WTC11 (cell line): ENCODE results near the gene LPAR3. TPM values are rescaled to one million over a fixed set of nuclear protein-coding genes. Genes with fewer than 3 reads are reported as not detected.

ENCODE experiments used
- ATAC-seq: fragments of 200-7000 bp; cut with Tn5 transposase; 2 replicates; pipeline ENCODE4 v1.10.0; 2021; ENCODE audit warnings: mild to moderate bottlenecking, moderate library complexity
- CTCF ChIA-PET: fragments of 300-600 bp; sonication (Branson Sonifier 250); formaldehyde crosslinking; loops from one replicate; lab custom pipeline; 2021; ENCODE audit warnings: antibody characterized with exemption; lab: Charles Lee
- POLR2A ChIA-PET: fragments of 350-600 bp; sonication (Branson Sonifier 250); formaldehyde crosslinking; loops from one replicate; lab custom pipeline; 2021; ENCODE audit warnings: antibody characterized with exemption; lab: Charles Lee
- DNase-seq: peaks from one replicate; pipeline ENCODE4 v3.0.0; 2021; ENCODE audit warnings: low spot score
- H3K27ac Mint-ChIP-seq: 2 replicates; pipeline ENCODE4 v1.8.0; 2021; ENCODE audit warnings: mixed read lengths
- H3K27me3 Mint-ChIP-seq: 2 replicates; pipeline ENCODE4 v1.8.0; 2021; ENCODE audit warnings: low read depth, mild to moderate bottlenecking, moderate library complexity, mixed read lengths
- H3K36me3 Mint-ChIP-seq: 2 replicates; pipeline ENCODE4 v1.8.0; 2021; ENCODE audit warnings: mixed read lengths
- H3K4me1 Mint-ChIP-seq: 2 replicates; pipeline ENCODE4 v1.8.0; 2022; ENCODE audit warnings: mixed read lengths
- H3K4me3 Mint-ChIP-seq: 2 replicates; pipeline ENCODE4 v1.8.0; 2021; ENCODE audit warnings: mild to moderate bottlenecking, moderate library complexity, mixed read lengths
- H3K9me3 Mint-ChIP-seq: 2 replicates; pipeline ENCODE4 v1.8.0; 2021; ENCODE audit warnings: mixed read lengths
- FOXK1 ChIP-seq: sonication (generic); formaldehyde crosslinking; IDR thresholded peaks from 2 replicates; pipeline ENCODE4 v1.8.0; 2022; ENCODE audit warnings: mild to moderate bottlenecking, moderate library complexity, missing genetic modification reagents
- GABPB1 ChIP-seq: sonication (generic); formaldehyde crosslinking; IDR thresholded peaks from 2 replicates; pipeline ENCODE4 v1.8.1; 2023; ENCODE audit warnings: mild to moderate bottlenecking, missing genetic modification reagents
- RELA ChIP-seq: sonication (generic); formaldehyde crosslinking; IDR thresholded peaks from 2 replicates; pipeline ENCODE4 v1.8.1; 2022; ENCODE audit warnings: missing genetic modification reagents, mild to moderate bottlenecking, borderline replicate concordance
- RORB ChIP-seq: fragments of 250-450 bp; sonication (Bioruptor Pico); IDR thresholded peaks from 2 replicates; pipeline ENCODE4 v1.9.0; 2021; ENCODE audit warnings: mild to moderate bottlenecking
- SMAD3 ChIP-seq: sonication (generic); formaldehyde crosslinking; IDR thresholded peaks from 2 replicates; pipeline ENCODE4 v1.8.0; 2022; ENCODE audit warnings: missing genetic modification reagents, mild to moderate bottlenecking, borderline replicate concordance
- SOX15 ChIP-seq: fragments of 250-450 bp; sonication (Bioruptor Pico); IDR thresholded peaks from 2 replicates; pipeline ENCODE4 v1.9.0; 2021; ENCODE audit warnings: mild to moderate bottlenecking
- TEAD1 ChIP-seq: sonication (generic); formaldehyde crosslinking; IDR thresholded peaks from 2 replicates; pipeline ENCODE4 v1.8.0; 2022; ENCODE audit warnings: mild to moderate bottlenecking, missing genetic modification reagents
- TP53 ChIP-seq: sonication (generic); formaldehyde crosslinking; IDR thresholded peaks from 2 replicates; pipeline ENCODE4 v1.8.1; 2023; ENCODE audit warnings: mild to moderate bottlenecking, missing genetic modification reagents
- ZBTB21 ChIP-seq: sonication (generic); formaldehyde crosslinking; IDR thresholded peaks from 2 replicates; pipeline ENCODE4 v1.8.1; 2023; ENCODE audit warnings: mild to moderate bottlenecking, missing genetic modification reagents, borderline replicate concordance
- ZNF121 ChIP-seq: sonication (generic); formaldehyde crosslinking; IDR thresholded peaks from 2 replicates; pipeline ENCODE4 v1.8.0; 2023; ENCODE audit warnings: missing genetic modification reagents
- ZNF317 ChIP-seq: sonication (generic); formaldehyde crosslinking; IDR thresholded peaks from 2 replicates; pipeline ENCODE4 v1.8.1; 2023; ENCODE audit warnings: low read depth, mild to moderate bottlenecking, moderate library complexity, missing genetic modification reagents, borderline replicate concordance
- ZNF396 ChIP-seq: fragments of 250-450 bp; sonication (Bioruptor Pico); IDR thresholded peaks from 2 replicates; pipeline ENCODE4 v1.8.0; 2021; ENCODE audit warnings: mild to moderate bottlenecking, moderate library complexity, borderline replicate concordance
- total RNA-seq: library from RNA; stranded (reverse); gene quantifications from 3 replicates; pipeline ENCODE4 v1.2.3, GENCODE V29; 2021
- TF ChIP-seq, protein P1 (sequence below): fragments of 250-450 bp; sonication (Bioruptor Pico); IDR thresholded peaks from 2 replicates; pipeline ENCODE4 v1.9.0; 2021; ENCODE audit warnings: moderate library complexity, mild to moderate bottlenecking, inconsistent platforms, borderline replicate concordance
- TF ChIP-seq, protein P2 (sequence below): fragments of 250-450 bp; sonication (Bioruptor Pico); IDR thresholded peaks from 2 replicates; pipeline ENCODE4 v2.1.2; 2022; ENCODE audit warnings: mild to moderate bottlenecking, moderate library complexity
- TF ChIP-seq, protein P3 (sequence below): sonication (generic); formaldehyde crosslinking; IDR thresholded peaks from 2 replicates; pipeline ENCODE4 v1.8.0; 2022; ENCODE audit warnings: mild to moderate bottlenecking, missing genetic modification reagents
- TF ChIP-seq, protein P4 (sequence below): sonication (generic); formaldehyde crosslinking; IDR thresholded peaks from 2 replicates; pipeline ENCODE4 v1.8.1; 2022; ENCODE audit warnings: low read depth, mild to moderate bottlenecking, moderate library complexity, missing genetic modification reagents, borderline replicate concordance
- TF ChIP-seq, protein P5 (sequence below): sonication (generic); formaldehyde crosslinking; conservative IDR thresholded peaks from 2 replicates; pipeline ENCODE4 v1.8.1; 2023; ENCODE audit warnings: mild to moderate bottlenecking, low read depth, missing genetic modification reagents, moderate library complexity

Gene LPAR3
- total RNA-seq, 1 experiment from 2014 or later: 33.3 TPM

DNA sequence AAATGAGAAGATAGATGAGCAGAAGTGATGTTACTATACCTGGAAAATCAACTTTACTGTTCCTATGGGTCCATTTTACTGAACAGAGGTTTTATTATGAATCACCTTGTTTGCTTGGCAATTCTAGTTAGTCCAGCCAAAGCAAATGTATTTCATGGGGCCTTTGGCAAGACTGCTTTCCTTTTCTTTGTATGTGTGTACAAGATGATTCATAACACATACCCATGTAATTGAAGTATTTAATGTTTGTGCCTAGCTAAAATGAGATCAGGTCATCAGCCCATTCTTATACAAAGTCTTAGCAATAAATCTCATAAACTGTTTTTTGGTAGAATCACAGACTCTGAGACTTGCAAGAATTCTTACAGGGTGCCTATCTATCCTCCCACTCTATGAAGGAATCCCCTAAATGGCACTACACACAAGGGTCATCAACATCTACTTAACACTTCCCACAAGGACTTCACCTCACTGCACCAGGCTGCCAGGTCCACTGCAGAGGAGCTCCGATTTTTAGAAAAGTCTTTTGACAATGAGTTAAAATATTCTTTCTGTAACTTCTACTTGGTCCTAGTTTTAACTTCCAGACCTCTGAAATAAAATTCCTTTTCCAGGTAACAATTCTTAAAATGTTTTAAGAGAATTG, 58.5 kb downstream of the LPAR3 start:
- no peak for TF ChIP-seq TP53
- no peak for TF ChIP-seq ZNF121 (CRISPR knock-in tag)
- TF ChIP-seq GABPB1 (CRISPR knock-in tag): no peak
- TF ChIP-seq ZBTB21: no peak
- TF ChIP-seq RELA (CRISPR knock-in tag): no peak
- Mint-ChIP-seq H3K27me3 (no peaks in the 10 kb centered on the region; the same call in 1 of the 2 replicates), H3K27ac (no peak overlapping the region), H3K4me1 (peaks cover 6% of the 10 kb centered on the region), H3K9me3 (no peaks in the 10 kb centered on the region), H3K36me3 (peaks cover under 1% of the 10 kb centered on the region; the same call in 1 of the 2 replicates), H3K4me3 (no peak overlapping the region)
- ATAC-seq (no peak), DNase-seq (no peak)
- POLR2A ChIA-PET: no interaction called here
- CTCF ChIA-PET: interaction anchor here (1.0 to 1.4 kb wide), 2 partner anchors 53 to 110 kb away, joined by 3 to 5 read pairs; no protein-coding TSS in a partner anchor

DNA sequence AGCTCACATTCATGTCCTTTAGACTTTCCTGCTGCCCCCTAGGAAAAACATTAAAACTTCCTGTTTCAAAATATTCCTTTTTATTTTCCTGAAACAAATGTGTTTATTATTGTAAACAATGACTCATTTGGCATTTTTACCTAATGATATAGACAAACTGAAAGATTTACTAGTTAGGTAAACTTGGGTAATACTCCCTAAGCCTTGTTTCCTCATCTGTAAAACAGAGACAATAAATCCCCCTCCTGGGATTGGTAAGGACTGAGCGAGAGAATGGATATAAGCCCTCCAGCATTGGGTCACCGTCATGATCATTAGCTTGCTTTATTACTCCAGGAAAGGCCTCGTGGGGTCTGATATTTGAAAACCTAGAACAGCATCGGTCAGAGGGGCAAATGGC, 59.8 kb downstream of the LPAR3 start:
- ChIA-PET CTCF (interaction anchor here (1.0 to 1.4 kb wide), 2 partner anchors 51 to 112 kb away, joined by 3 to 5 read pairs; no protein-coding TSS in a partner anchor), POLR2A (no interaction called here)
- no peak for ATAC-seq
- H3K27ac Mint-ChIP-seq: no peak overlapping the region
- peaks cover 3% of the 10 kb centered on the region; the same call in 1 of the 2 replicates for H3K36me3 Mint-ChIP-seq
- H3K27me3 Mint-ChIP-seq: no peaks in the 10 kb centered on the region; the same call in 1 of the 2 replicates
- H3K4me3 Mint-ChIP-seq: no peak overlapping the region
- DNase-seq: no peak
- no peaks in the 10 kb centered on the region for H3K9me3 Mint-ChIP-seq
- no peak for TF ChIP-seq RORB (CRISPR knock-in tag)
- no peak for TF ChIP-seq TP53
- no peak for TF ChIP-seq ZNF396 (CRISPR knock-in tag)
- TF ChIP-seq FOXK1 (CRISPR knock-in tag): no peak
- TF ChIP-seq, protein P1, sequence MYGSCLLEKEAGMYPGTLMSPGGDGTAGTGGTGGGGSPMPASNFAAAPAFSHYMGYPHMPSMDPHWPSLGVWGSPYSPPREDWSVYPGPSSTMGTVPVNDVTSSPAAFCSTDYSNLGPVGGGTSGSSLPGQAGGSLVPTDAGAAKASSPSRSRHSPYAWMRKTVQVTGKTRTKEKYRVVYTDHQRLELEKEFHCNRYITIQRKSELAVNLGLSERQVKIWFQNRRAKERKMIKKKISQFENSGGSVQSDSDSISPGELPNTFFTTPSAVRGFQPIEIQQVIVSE (CRISPR knock-in tag): no peak
- TF ChIP-seq, protein P2, sequence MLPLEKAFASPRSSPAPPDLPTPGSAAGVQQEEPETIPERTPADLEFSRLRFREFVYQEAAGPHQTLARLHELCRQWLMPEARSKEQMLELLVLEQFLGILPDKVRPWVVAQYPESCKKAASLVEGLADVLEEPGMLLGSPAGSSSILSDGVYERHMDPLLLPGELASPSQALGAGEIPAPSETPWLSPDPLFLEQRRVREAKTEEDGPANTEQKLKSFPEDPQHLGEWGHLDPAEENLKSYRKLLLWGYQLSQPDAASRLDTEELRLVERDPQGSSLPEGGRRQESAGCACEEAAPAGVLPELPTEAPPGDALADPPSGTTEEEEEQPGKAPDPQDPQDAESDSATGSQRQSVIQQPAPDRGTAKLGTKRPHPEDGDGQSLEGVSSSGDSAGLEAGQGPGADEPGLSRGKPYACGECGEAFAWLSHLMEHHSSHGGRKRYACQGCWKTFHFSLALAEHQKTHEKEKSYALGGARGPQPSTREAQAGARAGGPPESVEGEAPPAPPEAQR (CRISPR knock-in tag): no peak
- TF ChIP-seq SOX15 (CRISPR knock-in tag): no peak
- TF ChIP-seq, protein P3, sequence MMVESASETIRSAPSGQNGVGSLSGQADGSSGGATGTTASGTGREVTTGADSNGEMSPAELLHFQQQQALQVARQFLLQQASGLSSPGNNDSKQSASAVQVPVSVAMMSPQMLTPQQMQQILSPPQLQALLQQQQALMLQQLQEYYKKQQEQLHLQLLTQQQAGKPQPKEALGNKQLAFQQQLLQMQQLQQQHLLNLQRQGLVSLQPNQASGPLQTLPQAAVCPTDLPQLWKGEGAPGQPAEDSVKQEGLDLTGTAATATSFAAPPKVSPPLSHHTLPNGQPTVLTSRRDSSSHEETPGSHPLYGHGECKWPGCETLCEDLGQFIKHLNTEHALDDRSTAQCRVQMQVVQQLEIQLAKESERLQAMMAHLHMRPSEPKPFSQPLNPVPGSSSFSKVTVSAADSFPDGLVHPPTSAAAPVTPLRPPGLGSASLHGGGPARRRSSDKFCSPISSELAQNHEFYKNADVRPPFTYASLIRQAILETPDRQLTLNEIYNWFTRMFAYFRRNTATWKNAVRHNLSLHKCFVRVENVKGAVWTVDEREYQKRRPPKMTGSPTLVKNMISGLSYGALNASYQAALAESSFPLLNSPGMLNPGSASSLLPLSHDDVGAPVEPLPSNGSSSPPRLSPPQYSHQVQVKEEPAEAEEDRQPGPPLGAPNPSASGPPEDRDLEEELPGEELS (CRISPR knock-in tag): no peak
- no peak for TF ChIP-seq ZNF317
- TF ChIP-seq, protein P4, sequence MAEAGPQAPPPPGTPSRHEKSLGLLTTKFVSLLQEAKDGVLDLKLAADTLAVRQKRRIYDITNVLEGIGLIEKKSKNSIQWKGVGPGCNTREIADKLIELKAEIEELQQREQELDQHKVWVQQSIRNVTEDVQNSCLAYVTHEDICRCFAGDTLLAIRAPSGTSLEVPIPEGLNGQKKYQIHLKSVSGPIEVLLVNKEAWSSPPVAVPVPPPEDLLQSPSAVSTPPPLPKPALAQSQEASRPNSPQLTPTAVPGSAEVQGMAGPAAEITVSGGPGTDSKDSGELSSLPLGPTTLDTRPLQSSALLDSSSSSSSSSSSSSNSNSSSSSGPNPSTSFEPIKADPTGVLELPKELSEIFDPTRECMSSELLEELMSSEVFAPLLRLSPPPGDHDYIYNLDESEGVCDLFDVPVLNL (CRISPR knock-in tag): no peak
- TF ChIP-seq, protein P5, sequence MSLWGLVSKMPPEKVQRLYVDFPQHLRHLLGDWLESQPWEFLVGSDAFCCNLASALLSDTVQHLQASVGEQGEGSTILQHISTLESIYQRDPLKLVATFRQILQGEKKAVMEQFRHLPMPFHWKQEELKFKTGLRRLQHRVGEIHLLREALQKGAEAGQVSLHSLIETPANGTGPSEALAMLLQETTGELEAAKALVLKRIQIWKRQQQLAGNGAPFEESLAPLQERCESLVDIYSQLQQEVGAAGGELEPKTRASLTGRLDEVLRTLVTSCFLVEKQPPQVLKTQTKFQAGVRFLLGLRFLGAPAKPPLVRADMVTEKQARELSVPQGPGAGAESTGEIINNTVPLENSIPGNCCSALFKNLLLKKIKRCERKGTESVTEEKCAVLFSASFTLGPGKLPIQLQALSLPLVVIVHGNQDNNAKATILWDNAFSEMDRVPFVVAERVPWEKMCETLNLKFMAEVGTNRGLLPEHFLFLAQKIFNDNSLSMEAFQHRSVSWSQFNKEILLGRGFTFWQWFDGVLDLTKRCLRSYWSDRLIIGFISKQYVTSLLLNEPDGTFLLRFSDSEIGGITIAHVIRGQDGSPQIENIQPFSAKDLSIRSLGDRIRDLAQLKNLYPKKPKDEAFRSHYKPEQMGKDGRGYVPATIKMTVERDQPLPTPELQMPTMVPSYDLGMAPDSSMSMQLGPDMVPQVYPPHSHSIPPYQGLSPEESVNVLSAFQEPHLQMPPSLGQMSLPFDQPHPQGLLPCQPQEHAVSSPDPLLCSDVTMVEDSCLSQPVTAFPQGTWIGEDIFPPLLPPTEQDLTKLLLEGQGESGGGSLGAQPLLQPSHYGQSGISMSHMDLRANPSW (CRISPR knock-in tag): no peak
- no peak for TF ChIP-seq SMAD3 (CRISPR knock-in tag)
- no peak for TF ChIP-seq TEAD1 (CRISPR knock-in tag)
- peaks cover 6% of the 10 kb centered on the region for H3K4me1 Mint-ChIP-seq
